22Rv1 (cell line): ENCODE data around the gene PRSS8.
A peak's percentile ranks its signal among the peaks of the same experiment; 100 is the strongest.
"Not testable (repeated sequence)": the region's sequence is repeated elsewhere in the genome, so short reads cannot be mapped to it uniquely, and the experiment has no call there.

Experiments used
- H3K27ac ChIP-seq: fragments of 450-650 bp; 2 replicates; pipeline ENCODE4 v1.5.1; 2017
- ZFX ChIP-seq: fragments of 450-650 bp; IDR thresholded peaks from 2 replicates; pipeline ENCODE4 v1.6.1; 2017; ENCODE audit warnings: antibody characterized with exemption, borderline replicate concordance
- TF ChIP-seq, protein P1 (sequence below): fragments of 450-650 bp; IDR thresholded peaks from 2 replicates; pipeline ENCODE4 v1.5.1; 2017; ENCODE audit warnings: mild to moderate bottlenecking

The PRSS8 gene

GRCh38 chr16:31179219-31179746, 43.8 kb upstream of the PRSS8 start:
- peak overlapping the region; percentile 94 for H3K27ac ChIP-seq
- TF ChIP-seq, protein P1, sequence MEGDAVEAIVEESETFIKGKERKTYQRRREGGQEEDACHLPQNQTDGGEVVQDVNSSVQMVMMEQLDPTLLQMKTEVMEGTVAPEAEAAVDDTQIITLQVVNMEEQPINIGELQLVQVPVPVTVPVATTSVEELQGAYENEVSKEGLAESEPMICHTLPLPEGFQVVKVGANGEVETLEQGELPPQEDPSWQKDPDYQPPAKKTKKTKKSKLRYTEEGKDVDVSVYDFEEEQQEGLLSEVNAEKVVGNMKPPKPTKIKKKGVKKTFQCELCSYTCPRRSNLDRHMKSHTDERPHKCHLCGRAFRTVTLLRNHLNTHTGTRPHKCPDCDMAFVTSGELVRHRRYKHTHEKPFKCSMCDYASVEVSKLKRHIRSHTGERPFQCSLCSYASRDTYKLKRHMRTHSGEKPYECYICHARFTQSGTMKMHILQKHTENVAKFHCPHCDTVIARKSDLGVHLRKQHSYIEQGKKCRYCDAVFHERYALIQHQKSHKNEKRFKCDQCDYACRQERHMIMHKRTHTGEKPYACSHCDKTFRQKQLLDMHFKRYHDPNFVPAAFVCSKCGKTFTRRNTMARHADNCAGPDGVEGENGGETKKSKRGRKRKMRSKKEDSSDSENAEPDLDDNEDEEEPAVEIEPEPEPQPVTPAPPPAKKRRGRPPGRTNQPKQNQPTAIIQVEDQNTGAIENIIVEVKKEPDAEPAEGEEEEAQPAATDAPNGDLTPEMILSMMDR: no peak
- no peak for TF ChIP-seq ZFX

- TF ChIP-seq ZFX: no peak
- TF ChIP-seq, protein P1: no peak
- H3K27ac ChIP-seq: no peak overlapping the region
Observed at GRCh38 chr16:31177136-31177535, 41.6 kb upstream of the PRSS8 start.

GRCh38 chr16:31170048-31170447, 34.5 kb upstream of the PRSS8 start:
- not testable (repeated sequence) for H3K27ac ChIP-seq

GRCh38 chr16:31168848-31169247, 33.3 kb upstream of the PRSS8 start:
- H3K27ac ChIP-seq: no peak overlapping the region
- no peak for TF ChIP-seq ZFX
- TF ChIP-seq, protein P1: no peak

- TF ChIP-seq, protein P1: no peak
- no peak for TF ChIP-seq ZFX
- H3K27ac ChIP-seq: no peak overlapping the region
Observed at GRCh38 chr16:31167315-31167714, 31.8 kb upstream of the PRSS8 start.

DNA sequence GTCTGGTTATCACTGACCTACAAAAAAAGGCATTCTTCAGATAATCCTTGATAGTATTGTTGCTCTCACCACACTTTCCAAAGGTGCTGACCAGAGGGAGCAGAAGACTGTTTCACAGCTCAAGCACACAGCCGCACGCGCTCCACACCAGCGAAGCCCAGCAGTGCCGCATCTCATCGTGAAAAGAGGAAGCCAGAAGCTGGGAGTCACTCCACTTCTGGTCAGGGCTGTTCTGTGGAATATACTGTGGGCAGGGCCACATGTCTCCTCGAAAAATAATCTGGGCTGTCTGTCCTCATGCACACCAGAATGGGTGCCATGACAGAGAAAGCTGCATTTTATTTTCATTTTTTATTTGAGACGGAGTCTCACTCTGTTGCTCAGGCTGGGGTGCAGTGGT, 21.6 kb upstream of the PRSS8 start:
- no peak overlapping the region for H3K27ac ChIP-seq
- TF ChIP-seq ZFX: no peak
- TF ChIP-seq, protein P1: no peak

DNA sequence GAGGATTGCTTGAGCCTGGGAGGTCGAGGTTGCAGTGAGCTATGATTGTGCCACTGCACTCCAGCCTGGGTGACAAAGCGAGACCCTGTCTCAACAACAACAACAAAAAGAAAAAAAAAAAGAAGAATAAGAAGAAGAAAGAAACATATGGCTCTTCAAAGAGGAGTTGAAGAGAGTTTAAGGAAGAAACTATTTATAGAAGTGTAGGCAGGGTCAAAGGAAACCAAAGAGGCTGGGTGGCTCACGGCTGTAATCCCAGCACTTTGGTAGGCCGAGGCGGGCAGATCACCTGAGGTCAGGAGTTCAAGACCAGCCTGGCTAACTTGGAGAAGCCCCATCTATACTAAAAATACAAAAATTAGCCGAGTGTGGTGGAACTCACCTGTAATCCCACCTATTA, 15.4 kb upstream of the PRSS8 start:
- not testable (repeated sequence) for H3K27ac ChIP-seq

DNA sequence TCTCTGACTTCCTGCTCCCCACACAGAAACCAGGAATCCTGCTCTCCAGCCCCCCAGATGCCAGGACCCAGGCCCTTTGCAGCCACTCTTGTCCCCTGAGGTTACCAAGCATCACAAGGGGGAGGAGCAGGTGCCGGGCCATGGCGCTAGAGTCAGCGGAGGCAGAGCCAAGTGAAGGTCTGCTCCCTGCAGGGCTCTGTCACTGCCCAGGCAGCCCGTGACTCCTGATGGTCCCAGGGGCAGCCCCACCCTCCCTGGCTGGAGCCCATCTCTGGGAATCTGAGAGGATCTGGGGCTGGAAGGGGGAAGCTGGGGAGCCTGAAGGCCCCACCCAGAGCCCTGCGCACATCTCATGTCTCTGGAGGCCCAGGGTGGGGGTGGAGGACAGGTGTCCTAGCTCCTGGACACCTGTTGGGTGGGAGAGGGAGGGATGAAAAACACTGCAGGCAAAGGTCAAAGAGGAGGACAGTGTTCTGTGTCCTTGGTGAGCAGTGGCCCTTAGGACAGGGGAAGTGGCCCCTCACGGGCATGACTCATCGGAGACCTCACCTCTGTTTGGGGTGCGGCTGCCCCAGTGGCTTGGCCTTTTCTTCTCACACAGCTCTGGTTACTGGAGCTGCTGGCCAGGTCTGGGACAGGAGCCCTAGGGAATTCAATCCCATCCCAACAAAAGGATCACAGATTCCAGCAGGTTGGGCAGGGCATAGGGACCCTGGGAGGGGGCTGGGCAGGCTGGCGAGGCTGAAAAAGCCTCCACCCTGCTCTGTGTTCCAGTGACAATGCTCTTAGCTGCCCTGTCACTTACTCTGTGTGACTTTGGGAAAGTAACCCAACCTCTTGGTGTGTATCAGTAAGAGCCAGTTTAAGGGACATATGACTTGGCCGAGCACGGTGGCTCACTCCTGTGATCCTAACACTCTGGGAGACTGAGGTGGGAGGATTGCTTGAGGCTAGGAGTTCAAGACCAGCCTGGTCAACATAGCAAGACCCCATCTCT, 14.7 kb upstream of the PRSS8 start, which contains the start of gene PRSS36:
Gene PRSS36, minus strand, starts transcription at position 173 of the 997 bp plus-strand sequence. Its CDS starts 31 bp downstream, at position 142.
- no peak for TF ChIP-seq ZFX
- TF ChIP-seq, protein P1: no peak
- H3K27ac ChIP-seq: no peak within 1 kb of the TSS
